ENCODE results near the gene NTN1.

The NTN1 gene

DNA sequence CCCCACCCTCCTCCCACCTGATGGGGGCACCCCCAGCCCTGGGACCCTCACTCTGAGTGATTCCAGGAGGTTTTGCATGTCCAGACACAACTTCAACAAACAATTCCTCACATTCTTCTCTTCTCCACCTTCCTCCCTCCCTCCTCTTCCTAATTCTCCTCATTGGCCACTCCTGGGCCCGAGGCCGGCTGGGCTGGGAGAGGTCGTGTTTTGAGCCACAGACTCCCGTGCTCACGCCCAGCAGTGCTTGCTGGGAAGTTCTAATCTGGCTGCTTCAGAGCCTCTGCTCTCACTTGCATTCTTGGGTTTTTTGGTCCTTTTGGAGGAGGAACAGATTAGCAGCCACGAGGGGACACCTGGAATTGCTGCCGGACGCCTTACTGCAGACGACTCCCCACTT, 157.0 kb downstream of the NTN1 start:
- DNase-seq (ENCODE audit: extremely low spot score, insufficient read length, low read depth) (no peak), FAIRE-seq (no peak)

DNA sequence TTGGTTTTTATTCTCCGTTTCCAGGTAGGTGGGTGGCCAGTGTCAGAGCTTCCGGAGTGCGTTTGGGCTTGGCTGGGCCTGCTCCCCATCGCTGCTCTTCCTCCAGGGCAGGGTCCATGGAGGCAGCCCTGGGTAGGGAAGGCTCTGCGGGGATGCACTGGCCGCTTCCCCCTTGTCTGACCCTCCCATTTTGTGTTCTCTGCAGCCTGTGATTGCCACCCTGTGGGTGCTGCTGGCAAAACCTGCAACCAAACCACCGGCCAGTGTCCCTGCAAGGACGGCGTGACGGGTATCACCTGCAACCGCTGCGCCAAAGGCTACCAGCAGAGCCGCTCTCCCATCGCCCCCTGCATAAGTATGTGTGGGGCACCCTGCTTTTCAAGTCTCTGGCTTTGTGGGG, 158.3 kb downstream of the NTN1 start:
- DNase-seq (ENCODE audit: extremely low spot score, insufficient read length, low read depth) = no peak
- FAIRE-seq = no peak

DNA sequence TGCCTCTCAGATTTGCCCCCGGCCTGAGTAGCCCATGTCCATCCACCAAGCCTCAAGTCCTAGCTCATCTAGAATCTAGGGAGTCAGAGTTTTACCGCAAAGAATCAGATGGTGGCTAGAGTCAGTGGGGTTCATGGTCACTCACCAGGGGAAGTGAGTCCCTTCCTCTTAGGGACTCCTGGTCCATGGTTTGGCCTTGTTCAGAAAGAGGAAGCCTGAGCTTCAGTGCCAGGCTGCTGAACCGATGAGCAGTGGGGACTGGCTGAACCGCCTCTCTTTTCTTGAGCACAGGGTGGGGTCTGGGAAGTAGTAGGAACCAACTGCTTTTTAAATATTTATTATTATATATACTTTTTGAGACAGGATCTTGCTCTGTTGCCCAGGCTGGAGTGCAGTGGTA, 160.3 kb downstream of the NTN1 start:
- DNase-seq (ENCODE audit: extremely low spot score, insufficient read length, low read depth) (no peak), FAIRE-seq (no peak)

DNA sequence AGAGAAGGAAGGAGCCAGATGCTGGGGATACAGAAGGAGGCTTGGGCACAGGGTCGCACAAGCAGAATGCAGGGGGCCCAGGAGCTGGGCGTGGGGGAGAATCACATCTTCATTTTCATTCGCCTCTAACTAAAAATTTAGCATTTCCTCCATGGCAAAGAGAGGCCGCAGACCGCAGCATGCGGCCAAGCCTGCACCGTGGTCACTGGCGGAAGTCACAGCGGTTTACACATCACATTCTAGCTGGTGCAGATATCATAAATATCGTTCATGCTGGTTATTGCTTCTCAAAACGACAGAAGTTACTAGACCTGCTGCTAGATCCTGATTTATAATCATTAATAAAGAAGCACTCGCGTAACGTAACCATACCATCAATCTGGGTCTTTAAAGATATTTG, 162.0 kb downstream of the NTN1 start:
- no peak for DNase-seq (ENCODE audit: extremely low spot score, insufficient read length, low read depth)
- no peak for FAIRE-seq

- no peak for DNase-seq (ENCODE audit: extremely low spot score, insufficient read length, low read depth)
- FAIRE-seq = no peak
Observed at GRCh38 chr17:9185142-9185541, 163.8 kb downstream of the NTN1 start.

GRCh38 chr17:9185688-9186284, 164.5 kb downstream of the NTN1 start:
- DNase-seq (ENCODE audit: extremely low spot score, insufficient read length, low read depth) (no peak), FAIRE-seq (no peak)

DNA sequence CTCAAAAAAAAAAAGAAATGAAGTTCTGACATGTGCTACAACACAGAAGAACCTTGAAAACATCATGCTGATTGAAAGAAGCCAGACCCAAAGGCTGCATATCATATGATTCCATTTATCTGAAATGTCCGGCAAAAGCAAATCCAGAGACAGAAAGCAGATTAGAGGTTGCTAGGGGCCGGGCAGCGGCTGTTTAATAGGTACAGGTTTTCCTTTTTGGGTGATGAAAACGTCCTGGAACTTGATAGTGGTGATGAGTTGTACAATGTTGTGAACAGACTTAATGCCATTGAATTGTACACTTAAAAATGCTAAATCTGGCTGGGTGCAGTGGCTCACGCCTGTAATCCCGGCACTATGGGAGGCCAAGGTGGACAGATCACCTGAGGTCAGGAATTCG, 166.5 kb downstream of the NTN1 start:
- FAIRE-seq (no peak), DNase-seq (ENCODE audit: extremely low spot score, insufficient read length, low read depth) (no peak)

DNA sequence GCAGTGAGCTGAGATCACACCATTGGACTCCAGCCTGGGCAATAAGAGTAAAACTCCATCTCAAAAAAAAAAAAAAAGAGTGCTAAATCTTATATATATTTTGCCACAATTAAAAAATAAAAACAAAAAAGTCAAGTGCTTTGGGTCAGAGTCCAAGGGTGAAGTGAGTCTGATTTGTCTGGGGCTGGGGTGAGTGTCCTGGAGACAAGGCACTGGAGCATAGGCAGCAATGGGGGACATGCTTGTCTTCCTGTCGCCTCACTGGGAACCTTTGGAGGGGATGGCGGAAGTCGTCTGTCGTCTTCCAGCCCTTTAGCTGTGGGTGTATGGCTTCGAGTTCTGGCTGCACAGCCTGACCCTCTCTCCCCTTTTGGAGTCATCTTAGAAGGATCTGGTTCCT, 167.1 kb downstream of the NTN1 start:
- no peak for DNase-seq (ENCODE audit: extremely low spot score, insufficient read length, low read depth)
- FAIRE-seq = no peak

DNA sequence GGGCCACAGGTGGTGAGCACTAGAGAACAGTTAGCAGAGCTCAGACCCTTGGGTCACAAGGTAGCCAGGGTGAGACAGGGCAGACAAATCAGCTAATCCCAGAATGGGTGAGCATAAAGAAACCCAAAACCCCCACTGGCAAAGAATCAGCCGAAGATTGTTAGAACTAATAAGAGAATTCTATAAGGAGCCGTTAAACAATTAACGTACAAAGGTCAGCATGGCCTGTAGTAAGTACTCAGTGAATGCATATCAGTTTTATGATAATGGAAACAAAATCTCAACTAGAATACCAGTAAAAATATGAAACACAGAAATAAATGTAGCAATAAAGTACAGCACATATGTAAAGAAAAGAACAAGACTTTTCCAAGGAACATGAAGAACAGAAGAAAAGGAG, 168.6 kb downstream of the NTN1 start:
- DNase-seq (ENCODE audit: extremely low spot score, insufficient read length, low read depth) (no peak), FAIRE-seq (no peak)

- no peak for DNase-seq (ENCODE audit: extremely low spot score, insufficient read length, low read depth)
- FAIRE-seq = no peak
Observed at GRCh38 chr17:9192010-9192409, 170.7 kb downstream of the NTN1 start.

- FAIRE-seq = no peak
- DNase-seq (ENCODE audit: extremely low spot score, insufficient read length, low read depth) = no peak
Observed at GRCh38 chr17:9195411-9195810, 174.1 kb downstream of the NTN1 start.

DNA sequence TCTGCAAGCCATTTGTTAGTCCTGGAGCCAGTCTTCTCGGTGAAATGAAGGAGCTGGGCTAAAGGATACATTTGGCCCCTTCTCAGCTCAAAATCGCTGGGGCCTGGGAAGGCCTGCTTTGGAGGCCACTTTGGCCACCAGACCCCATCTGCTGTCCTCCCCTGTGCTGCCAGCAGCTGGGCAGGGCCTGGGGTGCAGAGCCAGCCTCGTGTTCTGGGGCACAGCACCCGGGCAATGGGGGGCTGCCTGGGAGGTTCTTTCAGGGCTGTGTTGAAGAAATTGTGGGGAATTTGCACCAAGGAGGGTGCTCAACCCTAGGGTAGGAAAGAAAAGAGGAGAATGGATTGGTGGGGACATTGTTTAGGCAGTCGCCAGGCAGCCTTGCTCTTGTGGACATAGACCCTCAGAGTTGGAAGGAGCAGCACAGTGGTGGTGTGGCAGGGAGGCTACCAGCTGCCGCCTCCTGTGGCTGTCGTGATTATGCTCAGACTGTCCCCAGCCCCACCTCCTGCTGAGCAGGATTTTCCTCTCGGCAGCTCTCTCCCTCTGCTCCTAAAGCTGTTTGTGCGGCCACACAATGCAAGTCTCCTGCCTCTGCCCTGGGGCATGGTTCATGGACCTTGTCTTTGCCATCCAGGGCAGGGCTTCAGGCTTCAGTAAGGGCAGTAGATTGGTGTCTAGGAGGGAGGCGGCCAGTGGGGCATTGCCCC, 174.8 kb downstream of the NTN1 start:
- DNase-seq (ENCODE audit: extremely low spot score, insufficient read length, low read depth) = no peak
- FAIRE-seq = no peak

GRCh38 chr17:9199571-9200551, 178.6 kb downstream of the NTN1 start:
- peak; percentile 31 for FAIRE-seq

DNA sequence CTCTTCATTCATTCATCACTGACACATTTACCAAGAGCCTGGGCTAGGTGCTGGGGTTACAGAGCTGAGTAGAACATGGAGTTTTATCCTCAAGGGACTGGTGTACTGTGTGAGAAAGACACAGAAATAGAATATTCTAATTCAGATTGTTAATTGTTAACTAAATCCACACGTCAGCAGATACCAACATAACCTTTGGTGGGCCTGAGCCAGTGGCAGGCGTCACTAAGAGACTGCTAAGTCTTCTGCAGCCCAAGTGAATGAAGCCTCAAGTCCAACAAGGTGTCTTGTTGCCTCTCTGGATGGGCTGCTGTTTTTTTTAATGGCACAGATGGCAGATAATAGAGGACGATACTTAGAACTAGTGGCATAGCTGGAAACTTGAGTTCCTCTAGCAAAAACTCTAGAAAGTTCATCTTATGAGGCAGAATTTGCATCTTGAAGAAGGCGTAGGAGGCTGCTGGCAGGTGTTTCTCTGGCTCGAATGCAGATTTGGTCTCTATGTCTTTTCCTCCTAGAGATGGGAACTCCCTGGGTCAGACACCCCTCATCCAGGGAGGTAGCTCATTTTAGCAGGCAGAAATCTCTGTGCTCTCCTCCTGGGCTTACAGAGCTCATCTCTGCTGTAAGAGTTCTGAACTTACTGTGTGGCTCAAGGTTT, 179.5 kb downstream of the NTN1 start:
- DNase-seq (ENCODE audit: extremely low spot score, insufficient read length, low read depth) (peak; percentile 52), FAIRE-seq (peak; percentile 88)

More at GRCh38 chr17:9199571-9200551, 178.6 kb downstream of the NTN1 start:
- no peak for DNase-seq (ENCODE audit: extremely low spot score, insufficient read length, low read depth)

DNA sequence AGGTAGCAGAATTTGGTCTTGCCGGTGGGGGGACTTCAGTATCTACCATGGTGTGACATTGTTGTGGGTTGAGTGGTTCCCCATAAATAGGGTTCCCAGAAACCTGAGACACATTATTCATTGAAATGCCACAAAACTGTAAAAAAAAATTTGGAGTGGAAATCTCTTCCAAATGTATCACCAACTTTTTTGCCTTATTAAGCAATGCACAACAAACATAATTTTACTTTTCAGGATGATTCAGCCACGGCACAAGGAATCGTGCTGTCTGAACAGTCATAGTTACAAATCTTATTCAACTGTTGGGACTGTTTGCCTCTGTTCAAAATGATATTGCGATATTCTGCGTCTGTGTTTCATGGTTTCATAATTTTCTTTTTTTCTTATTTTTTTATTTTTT, 181.2 kb downstream of the NTN1 start:
- no peak for FAIRE-seq
- no peak for DNase-seq (ENCODE audit: extremely low spot score, insufficient read length, low read depth)

DNA sequence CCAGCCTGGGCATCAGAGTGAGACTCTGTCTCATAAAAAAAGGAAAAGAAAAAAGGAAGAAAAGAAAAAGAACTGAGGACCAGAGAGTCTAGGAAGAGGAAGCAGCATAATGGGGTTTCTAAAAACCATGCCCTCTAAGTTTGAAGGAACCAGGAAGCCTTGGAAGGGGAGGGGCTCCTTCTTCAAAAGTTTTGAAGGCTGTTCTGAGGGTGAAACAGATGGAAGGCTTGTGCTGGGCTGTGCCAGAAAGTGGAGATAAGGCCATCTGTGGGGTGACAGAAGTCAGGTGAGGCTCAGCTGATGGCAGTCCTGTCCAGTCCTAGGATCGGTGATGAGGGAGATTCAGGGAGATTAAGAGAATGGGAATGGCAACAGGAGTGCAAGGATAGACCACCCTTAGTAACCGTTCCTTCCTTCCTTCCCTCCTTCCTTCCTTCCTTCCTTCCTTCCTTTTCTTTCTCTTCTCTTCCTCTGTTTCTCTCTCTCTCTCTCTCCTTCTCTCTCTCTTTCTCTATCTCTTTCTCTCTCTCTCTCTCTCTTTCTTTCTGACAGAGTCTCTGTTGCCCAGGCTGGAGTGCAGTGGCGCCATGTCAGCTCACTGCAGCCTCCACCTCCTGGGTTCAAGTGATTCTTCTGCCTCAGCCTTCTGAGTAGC, 182.6 kb downstream of the NTN1 start:
- no peak for FAIRE-seq
- no peak for DNase-seq (ENCODE audit: extremely low spot score, insufficient read length, low read depth)

DNA sequence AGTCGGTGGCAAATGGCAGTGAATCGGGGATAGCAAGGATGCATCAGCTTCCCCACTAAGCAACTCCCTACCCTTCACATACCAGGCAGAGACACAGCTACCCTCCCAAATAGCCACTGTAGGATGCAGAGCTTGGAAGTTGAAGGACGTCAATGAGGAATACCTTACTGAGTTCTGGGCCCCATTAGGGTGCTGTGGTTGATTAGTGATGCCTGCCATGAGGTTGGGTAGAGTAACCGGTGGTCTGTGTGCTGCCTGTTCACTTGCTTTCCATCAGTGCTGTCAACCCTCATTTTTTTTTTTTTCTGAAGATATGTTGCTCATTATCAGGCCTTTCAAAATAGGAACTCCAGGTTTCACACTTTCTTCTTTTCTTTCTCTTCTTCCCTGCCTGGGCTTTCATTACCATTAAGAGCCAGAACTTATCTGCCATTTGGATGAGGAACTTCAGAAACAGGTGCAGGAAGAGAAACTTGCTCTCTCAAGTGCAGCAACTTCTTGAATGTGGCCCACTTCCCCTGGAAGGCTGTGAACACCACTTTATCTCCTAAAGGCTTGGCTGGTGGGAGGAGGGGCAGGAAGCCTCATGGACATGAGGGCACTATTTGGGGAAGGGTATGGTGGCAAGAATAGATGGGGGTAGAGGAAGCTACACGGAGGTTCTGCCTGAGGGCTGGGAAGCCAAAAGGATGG, 183.5 kb downstream of the NTN1 start:
- peak; percentile 73 for FAIRE-seq
- no peak for DNase-seq (ENCODE audit: extremely low spot score, insufficient read length, low read depth)

- FAIRE-seq = no peak
- DNase-seq (ENCODE audit: extremely low spot score, insufficient read length, low read depth) = no peak
Observed at GRCh38 chr17:9205520-9206409, 184.5 kb downstream of the NTN1 start.

GRCh38 chr17:9206410-9206703, 185.0 kb downstream of the NTN1 start:
- DNase-seq (ENCODE audit: extremely low spot score, insufficient read length, low read depth) (no peak), FAIRE-seq (no peak)
